ENCODE measurements around the gene MAN1A1. TPM values are rescaled to one million over a fixed set of nuclear protein-coding genes. Genes with fewer than 3 reads are reported as not detected.
"Not testable (repeated sequence)": the region's sequence is repeated elsewhere in the genome, so short reads cannot be mapped to it uniquely, and the experiment has no call there.

Gene MAN1A1
- total RNA-seq, 4 donors from 2014 or later = 30.0 to 99.0 (median 69.8) TPM

GRCh38 chr6:119158057-119158848, 191.3 kb downstream of the MAN1A1 start:
- TF ChIP-seq CTCF (IDR thresholded peaks at IDR 0.05) = no peak
- TF ChIP-seq POLR2A (IDR thresholded peaks at IDR 0.05) = no peak
- no peak overlapping the region for H3K27ac ChIP-seq
- intact Hi-C loops (cut with DNase I; ENCODE audit: low total_unique reads) = no loop called here

GRCh38 chr6:119157506-119157815, 192.1 kb downstream of the MAN1A1 start:
- Histone ChIP-seq H3K27ac (no peak overlapping the region), H3K9me3 (no peaks in the 10 kb centered on the region), H3K27me3 (no peaks in the 10 kb centered on the region), H3K4me1 (no peaks in the 10 kb centered on the region), H3K36me3 (no peaks in the 10 kb centered on the region), H3K4me3 (no peak overlapping the region)
- no peak for TF ChIP-seq CTCF (IDR thresholded peaks at IDR 0.05)
- no peak for TF ChIP-seq POLR2A (IDR thresholded peaks at IDR 0.05)
- intact Hi-C loops (cut with DNase I; ENCODE audit: low total_unique reads) = no loop called here
- no peak for DNase-seq

More at GRCh38 chr6:119158057-119158848, 191.3 kb downstream of the MAN1A1 start:
- no peak overlapping the region for H3K4me3 ChIP-seq
- H3K9me3 ChIP-seq = no peaks in the 10 kb centered on the region
- H3K4me1 ChIP-seq = no peaks in the 10 kb centered on the region
- no peaks in the 10 kb centered on the region for H3K27me3 ChIP-seq
- peak; percentile 68 for DNase-seq
- no peaks in the 10 kb centered on the region for H3K36me3 ChIP-seq

- no peaks in the 10 kb centered on the region for H3K9me3 ChIP-seq
- no peaks in the 10 kb centered on the region for H3K27me3 ChIP-seq
- H3K27ac ChIP-seq = no peak overlapping the region
- DNase-seq = no peak
- H3K4me1 ChIP-seq = no peaks in the 10 kb centered on the region
- TF ChIP-seq CTCF (IDR thresholded peaks at IDR 0.05) (no peak), POLR2A (IDR thresholded peaks at IDR 0.05) (no peak)
- no peak overlapping the region for H3K4me3 ChIP-seq
- no peaks in the 10 kb centered on the region for H3K36me3 ChIP-seq
- intact Hi-C loops (cut with DNase I; ENCODE audit: low total_unique reads) = no loop called here
Measured at GRCh38 chr6:119156757-119157505, 192.6 kb downstream of the MAN1A1 start.

- H3K36me3 ChIP-seq; H3K4me1 ChIP-seq; H3K27ac ChIP-seq; H3K9me3 ChIP-seq; DNase-seq; intact Hi-C loops (cut with DNase I; ENCODE audit: low total_unique reads); H3K4me3 ChIP-seq; H3K27me3 ChIP-seq: not testable (repeated sequence)
Measured at GRCh38 chr6:119156082-119156481, 193.5 kb downstream of the MAN1A1 start.

GRCh38 chr6:119152187-119152586, 197.4 kb downstream of the MAN1A1 start:
- Histone ChIP-seq H3K9me3 (no peaks in the 10 kb centered on the region), H3K4me3 (no peak overlapping the region), H3K27me3 (no peaks in the 10 kb centered on the region), H3K36me3 (no peaks in the 10 kb centered on the region), H3K4me1 (peaks cover 0 to 11% of the 10 kb centered on the region in 2 donors), H3K27ac (no peak overlapping the region)
- intact Hi-C loops (cut with DNase I; ENCODE audit: low total_unique reads) = no loop called here
- DNase-seq = no peak
- TF ChIP-seq CTCF (IDR thresholded peaks at IDR 0.05) = no peak
- no peak for TF ChIP-seq POLR2A (IDR thresholded peaks at IDR 0.05)

Measured in uterus (tissue), 4 donors.